WTC11 (cell line): ENCODE results near the gene TF.

Source experiments
- ATF3 ChIP-seq: sonication (generic); formaldehyde crosslinking; conservative IDR thresholded peaks from 2 replicates; pipeline ENCODE4 v1.8.1; 2022; ENCODE audit warnings: mild to moderate bottlenecking, missing genetic modification reagents
- CTCF ChIP-seq: fragments of 200-600 bp; IDR thresholded peaks from 2 replicates; pipeline ENCODE4 v1.8.0; 2022; ENCODE audit warnings: antibody characterized with exemption
- ESRRA ChIP-seq: sonication (generic); formaldehyde crosslinking; IDR thresholded peaks from 2 replicates; pipeline ENCODE4 v1.8.1; 2022; ENCODE audit warnings: mild to moderate bottlenecking, missing genetic modification reagents, borderline replicate concordance
- JUN ChIP-seq: sonication (generic); formaldehyde crosslinking; IDR thresholded peaks from 2 replicates; pipeline ENCODE4 v1.8.0; 2023; ENCODE audit warnings: mild to moderate bottlenecking, missing genetic modification reagents
- MLX ChIP-seq: sonication (generic); formaldehyde crosslinking; IDR thresholded peaks from 2 replicates; pipeline ENCODE4 v1.8.1; 2023; ENCODE audit warnings: mild to moderate bottlenecking, missing genetic modification reagents, moderate library complexity
- NFE2L1 ChIP-seq: sonication (generic); formaldehyde crosslinking; IDR thresholded peaks from 2 replicates; pipeline ENCODE4 v1.8.1; 2023; ENCODE audit warnings: missing genetic modification reagents
- SOX15 ChIP-seq: fragments of 250-450 bp; sonication (Bioruptor Pico); IDR thresholded peaks from 2 replicates; pipeline ENCODE4 v1.9.0; 2021; ENCODE audit warnings: mild to moderate bottlenecking
- SP1 ChIP-seq: sonication (generic); formaldehyde crosslinking; conservative IDR thresholded peaks from 2 replicates; pipeline ENCODE4 v1.8.1; 2022; ENCODE audit warnings: missing genetic modification reagents
- ZBTB21 ChIP-seq: sonication (generic); formaldehyde crosslinking; IDR thresholded peaks from 2 replicates; pipeline ENCODE4 v1.8.1; 2023; ENCODE audit warnings: mild to moderate bottlenecking, missing genetic modification reagents, borderline replicate concordance

- TF ChIP-seq ESRRA (no peak), ATF3 (CRISPR knock-in tag) (no peak), MLX (no peak), NFE2L1 (CRISPR knock-in tag) (no peak), SP1 (CRISPR knock-in tag) (no peak), CTCF (no peak), JUN (CRISPR knock-in tag) (no peak), SOX15 (CRISPR knock-in tag) (no peak), ZBTB21 (CRISPR knock-in tag) (no peak)
Observed at GRCh38 chr3:133742351-133743091, 3.7 kb upstream of the TF start.
